Mucosa of stomach (tissue), 1 donor: ENCODE measurements around the gene TRIM36.

Source experiments
- H3K27me3 ChIP-seq: one replicate; pipeline ENCODE4 v1.7.0; 2013; ENCODE audit warnings: mild to moderate bottlenecking, low read length; ENCODE audit not compliant: control insufficient read depth, insufficient read depth
- H3K36me3 ChIP-seq: one replicate; pipeline ENCODE4 v1.7.0; 2013; ENCODE audit warnings: low read length; ENCODE audit not compliant: control insufficient read depth, insufficient read depth
- H3K4me1 ChIP-seq: one replicate; pipeline ENCODE4 v1.7.0; 2013; ENCODE audit warnings: mild to moderate bottlenecking, low read length; ENCODE audit not compliant: control insufficient read depth, insufficient read depth
- H3K4me3 ChIP-seq: one replicate; pipeline ENCODE4 v1.7.0; 2013; ENCODE audit warnings: low read length
- H3K9ac ChIP-seq: one replicate; pipeline ENCODE4 v1.7.0; 2013; ENCODE audit warnings: mild to moderate bottlenecking, low read length, moderate library complexity
- H3K9me3 ChIP-seq: one replicate; pipeline ENCODE4 v1.7.0; 2013; ENCODE audit warnings: mild to moderate bottlenecking, low read length, moderate library complexity; ENCODE audit not compliant: control insufficient read depth
- donor health status: Pancreatic carcinoma.

The TRIM36 gene

GRCh38 chr5:115169487-115170133, at the start of gene TRIM36:
Gene TRIM36, minus strand, starts transcription at chr5:115169908. Its CDS starts 274 bp downstream, at chr5:115169634.
- Histone ChIP-seq H3K9ac (peak within 1 kb of the TSS; percentile 77), H3K27me3 (peaks cover 13% of the 10 kb centered on the region), H3K36me3 (no peaks in the 10 kb centered on the region)

GRCh38 chr5:115214541-115214940, 44.8 kb upstream of the TRIM36 start:
- Histone ChIP-seq H3K4me1 (no peaks in the 10 kb centered on the region), H3K4me3 (no peak overlapping the region), H3K9ac (no peak overlapping the region), H3K9me3 (no peaks in the 10 kb centered on the region), H3K27me3 (no peaks in the 10 kb centered on the region), H3K36me3 (no peaks in the 10 kb centered on the region)

More at GRCh38 chr5:115169487-115170133, at the start of gene TRIM36:
- no peaks in the 10 kb centered on the region for H3K9me3 ChIP-seq
- H3K4me1 ChIP-seq, result no peaks in the 10 kb centered on the region
- H3K4me3 ChIP-seq, result peak within 1 kb of the TSS; percentile 68

- Histone ChIP-seq H3K9ac (no peak overlapping the region), H3K9me3 (no peaks in the 10 kb centered on the region), H3K4me3 (no peak overlapping the region), H3K27me3 (no peaks in the 10 kb centered on the region), H3K36me3 (no peaks in the 10 kb centered on the region), H3K4me1 (no peaks in the 10 kb centered on the region)
Measured at GRCh38 chr5:115209279-115209678, 39.6 kb upstream of the TRIM36 start.

- no peaks in the 10 kb centered on the region for H3K27me3 ChIP-seq
- no peaks in the 10 kb centered on the region for H3K4me1 ChIP-seq
- no peaks in the 10 kb centered on the region for H3K36me3 ChIP-seq
- no peak overlapping the region for H3K4me3 ChIP-seq
- no peak overlapping the region for H3K9ac ChIP-seq
- no peaks in the 10 kb centered on the region for H3K9me3 ChIP-seq
Measured at GRCh38 chr5:115202952-115203351, 33.2 kb upstream of the TRIM36 start.

GRCh38 chr5:115196161-115196560, 26.5 kb upstream of the TRIM36 start:
- Histone ChIP-seq H3K9ac (no peak overlapping the region), H3K4me1 (peaks cover 29% of the 10 kb centered on the region)

GRCh38 chr5:115194676-115195075, 25.0 kb upstream of the TRIM36 start:
- no peaks in the 10 kb centered on the region for H3K27me3 ChIP-seq
- no peak overlapping the region for H3K4me3 ChIP-seq
- no peaks in the 10 kb centered on the region for H3K36me3 ChIP-seq
- no peak overlapping the region for H3K9ac ChIP-seq
- peaks cover 44% of the 10 kb centered on the region for H3K4me1 ChIP-seq
- H3K9me3 ChIP-seq, result no peaks in the 10 kb centered on the region

More at GRCh38 chr5:115196161-115196560, 26.5 kb upstream of the TRIM36 start:
- H3K9me3 ChIP-seq, result no peaks in the 10 kb centered on the region
- no peaks in the 10 kb centered on the region for H3K36me3 ChIP-seq
- H3K27me3 ChIP-seq, result no peaks in the 10 kb centered on the region
- H3K4me3 ChIP-seq, result no peak overlapping the region

- Histone ChIP-seq H3K9me3 (no peaks in the 10 kb centered on the region), H3K4me1 (peaks cover 45% of the 10 kb centered on the region), H3K4me3 (no peak overlapping the region), H3K27me3 (no peaks in the 10 kb centered on the region), H3K9ac (no peak overlapping the region), H3K36me3 (no peaks in the 10 kb centered on the region)
Measured at GRCh38 chr5:115193295-115193694, 23.6 kb upstream of the TRIM36 start.

GRCh38 chr5:115192098-115192497, 22.4 kb upstream of the TRIM36 start:
- Histone ChIP-seq H3K9me3 (no peaks in the 10 kb centered on the region), H3K9ac (no peak overlapping the region), H3K4me1 (peaks cover 45% of the 10 kb centered on the region), H3K27me3 (no peaks in the 10 kb centered on the region), H3K4me3 (no peak overlapping the region), H3K36me3 (no peaks in the 10 kb centered on the region)

GRCh38 chr5:115191474-115192031, 21.8 kb upstream of the TRIM36 start:
- Histone ChIP-seq H3K9ac (no peak overlapping the region), H3K36me3 (no peaks in the 10 kb centered on the region), H3K4me3 (no peak overlapping the region), H3K9me3 (no peaks in the 10 kb centered on the region), H3K4me1 (peaks cover 45% of the 10 kb centered on the region), H3K27me3 (no peaks in the 10 kb centered on the region)

GRCh38 chr5:115190388-115190787, 20.7 kb upstream of the TRIM36 start:
- Histone ChIP-seq H3K9ac (no peak overlapping the region), H3K36me3 (no peaks in the 10 kb centered on the region), H3K9me3 (no peaks in the 10 kb centered on the region), H3K4me1 (peaks cover 42% of the 10 kb centered on the region), H3K27me3 (peaks cover 5% of the 10 kb centered on the region), H3K4me3 (no peak overlapping the region)

GRCh38 chr5:115189866-115190265, 20.2 kb upstream of the TRIM36 start:
- Histone ChIP-seq H3K27me3 (peaks cover 5% of the 10 kb centered on the region), H3K4me3 (no peak overlapping the region), H3K9ac (no peak overlapping the region)

GRCh38 chr5:115186794-115187193, 17.1 kb upstream of the TRIM36 start:
- Histone ChIP-seq H3K9ac (no peak overlapping the region), H3K27me3 (peaks cover 21% of the 10 kb centered on the region), H3K4me1 (peaks cover 22% of the 10 kb centered on the region), H3K9me3 (no peaks in the 10 kb centered on the region), H3K4me3 (no peak overlapping the region), H3K36me3 (no peaks in the 10 kb centered on the region)

More at GRCh38 chr5:115189866-115190265, 20.2 kb upstream of the TRIM36 start:
- no peaks in the 10 kb centered on the region for H3K36me3 ChIP-seq
- no peaks in the 10 kb centered on the region for H3K9me3 ChIP-seq
- H3K4me1 ChIP-seq, result peaks cover 38% of the 10 kb centered on the region
